HG03432 (cell line): ENCODE data around the gene ARFRP1.

Experiments used
- ATAC-seq: cut with Tn5 transposase; IDR thresholded peaks from one replicate; pipeline ENCODE4 v1.9.1; 2021; ENCODE audit warnings: mild to moderate bottlenecking, moderate library complexity; ENCODE audit not compliant: unreplicated experiment

Gene ARFRP1

DNA sequence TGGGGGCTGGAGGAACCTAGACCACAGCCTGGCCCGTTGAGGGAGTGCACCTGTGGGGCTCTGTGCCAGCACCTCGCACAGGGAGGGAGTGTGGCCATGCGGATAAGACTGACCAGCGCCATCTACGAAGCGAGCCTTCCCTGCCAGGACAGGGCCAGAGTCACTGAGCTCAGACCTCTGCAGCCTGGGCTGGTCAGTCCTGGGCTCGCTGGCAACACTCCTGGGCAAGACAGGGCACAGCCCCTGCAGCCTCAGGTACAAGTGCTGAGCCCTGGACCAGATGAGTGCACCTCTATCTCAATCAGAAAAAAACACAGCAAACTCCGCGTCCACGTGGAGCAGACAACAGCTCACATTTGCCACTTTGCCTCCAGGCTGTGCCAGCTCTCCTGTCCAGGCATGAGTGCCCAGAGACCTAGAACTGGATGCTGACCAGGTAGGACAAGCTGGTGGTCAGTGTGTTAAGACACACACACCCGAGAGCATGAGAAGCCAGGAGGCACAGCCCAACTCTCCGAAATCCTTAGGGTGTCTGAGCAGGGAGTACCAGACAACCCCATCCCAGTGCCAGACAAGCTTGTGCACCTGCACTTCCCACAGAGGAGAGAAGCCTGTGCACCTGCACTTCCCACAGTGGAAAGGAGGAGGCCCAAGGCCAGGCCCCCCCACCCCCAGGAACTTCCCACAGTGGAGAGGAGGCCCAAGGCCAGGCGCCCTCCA lies 4.9 kb downstream of the ARFRP1 start:
- ATAC-seq: no peak

DNA sequence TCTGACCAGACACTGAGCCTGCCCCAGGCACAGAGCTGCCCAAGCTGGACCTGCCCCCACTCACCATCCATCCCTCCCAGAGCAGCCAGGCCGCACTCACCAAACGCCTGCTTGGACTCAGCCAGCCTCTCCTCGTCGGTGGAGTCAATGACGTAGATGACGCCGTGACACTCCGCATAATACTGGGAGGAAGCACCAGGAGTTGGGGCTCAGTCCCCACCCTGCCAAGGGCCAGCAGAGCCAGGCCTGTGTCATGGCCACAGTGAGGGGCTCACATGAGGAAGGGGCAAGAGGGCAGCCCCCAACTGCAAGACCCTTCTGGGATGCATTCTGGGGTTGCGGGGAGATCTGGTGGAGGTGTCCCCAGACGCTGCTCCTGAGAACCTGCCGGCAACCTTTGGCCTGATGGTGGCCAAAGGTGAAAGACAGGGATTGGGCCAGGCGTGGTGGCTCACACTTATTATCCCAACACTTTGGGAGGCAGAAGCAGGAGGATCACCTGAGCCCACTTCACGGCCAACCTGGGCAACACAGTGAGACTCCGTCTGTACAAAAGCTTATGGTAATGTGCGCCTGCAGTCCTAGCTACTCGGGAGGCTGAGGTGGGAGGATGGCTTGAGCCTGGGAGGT lies 5.6 kb downstream of the ARFRP1 start:
- ATAC-seq: no peak

- ATAC-seq: no peak
These were observed 6.3 kb downstream of the ARFRP1 start for GRCh38 chr20:63701329-63702035.

DNA sequence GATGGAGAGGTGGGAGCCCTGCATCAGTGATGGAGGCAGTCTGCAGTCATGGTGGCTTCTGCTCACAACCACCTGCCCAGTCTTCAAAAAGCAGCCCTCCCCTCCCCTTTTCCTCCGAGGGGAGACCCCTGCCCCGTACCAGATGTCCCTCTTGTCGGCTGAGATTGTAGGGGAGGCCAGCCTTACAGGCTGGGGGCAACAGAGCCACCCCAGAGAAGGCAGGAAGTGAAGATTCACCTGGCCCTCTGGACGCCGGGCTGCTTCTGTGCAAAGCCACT lies 6.8 kb downstream of the ARFRP1 start:
- ATAC-seq: no peak

DNA sequence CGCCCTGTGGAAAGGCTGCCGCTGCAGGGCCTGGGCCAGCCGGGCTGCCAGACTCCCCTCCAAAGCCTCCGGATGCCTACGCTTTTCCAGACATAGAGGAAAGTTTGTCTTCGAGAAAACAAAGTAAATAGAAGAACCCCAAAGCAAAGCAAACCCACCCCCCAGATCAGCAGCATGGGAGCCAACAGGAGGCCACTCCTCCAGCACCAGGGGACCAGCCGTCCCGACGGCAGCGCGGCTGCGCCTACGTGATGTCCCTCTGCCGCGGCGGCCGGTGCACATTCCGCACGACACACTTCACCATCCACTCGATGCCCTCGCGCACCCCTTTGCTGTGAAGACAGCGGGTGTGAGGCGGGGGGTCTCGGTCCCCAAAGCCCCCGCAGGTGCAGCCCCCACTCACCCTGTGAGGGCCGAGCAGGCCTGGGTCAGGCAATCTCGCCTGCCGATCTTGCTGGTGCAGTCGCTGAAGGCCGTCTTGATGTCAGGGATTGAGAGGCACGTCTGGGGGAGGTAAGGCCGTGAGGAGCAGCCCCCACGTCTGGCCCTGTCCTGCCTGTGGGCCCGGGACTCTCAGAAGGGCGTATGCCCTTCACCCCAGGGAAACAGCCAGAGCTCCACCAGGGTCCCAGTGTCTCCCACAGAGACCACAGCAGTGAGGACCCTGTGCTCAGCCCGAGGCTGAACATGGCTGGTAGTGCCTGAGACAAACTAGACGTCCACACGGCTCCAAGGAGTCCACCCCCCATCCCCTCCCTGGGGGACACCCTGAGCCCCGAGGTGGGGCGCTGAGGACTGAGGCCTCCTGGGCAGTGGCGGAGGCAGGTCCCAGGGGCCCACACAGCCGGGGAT lies 7.4 kb downstream of the ARFRP1 start:
- no peak for ATAC-seq

DNA sequence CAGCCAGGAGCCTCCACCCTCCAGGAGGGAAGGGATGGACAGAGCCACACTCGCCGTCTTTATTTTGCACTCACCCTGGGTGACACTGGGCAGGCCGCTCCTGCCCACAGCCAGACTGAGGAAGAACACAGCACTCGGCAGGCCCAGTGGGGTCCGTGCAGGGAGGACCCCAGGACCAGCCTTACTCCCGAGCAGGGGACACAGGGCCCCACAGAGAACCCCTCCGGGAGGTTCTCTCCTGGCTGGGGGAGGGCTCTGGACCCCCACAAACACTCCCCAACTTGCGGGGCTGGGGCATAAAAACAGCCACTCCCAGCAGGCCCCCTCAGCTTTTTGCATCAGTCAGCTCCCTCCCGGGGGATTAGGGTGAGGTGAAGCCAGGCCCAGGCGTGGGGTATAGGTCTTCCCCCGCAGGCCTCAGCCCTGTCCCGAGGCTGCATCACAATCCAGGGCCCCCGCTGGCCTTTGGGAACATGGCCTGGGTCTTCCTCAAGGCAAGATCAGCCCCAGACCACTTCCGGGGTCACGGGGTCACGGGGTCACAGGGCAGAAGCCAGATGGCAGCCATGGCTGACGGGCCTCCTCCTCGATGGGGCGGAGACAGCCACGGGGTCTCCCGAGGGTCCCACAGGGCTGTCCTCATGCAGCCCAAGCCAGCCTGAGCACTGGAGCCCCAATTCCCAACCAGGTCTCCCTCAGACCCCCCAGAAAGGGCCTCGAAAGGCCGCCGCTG lies 8.1 kb downstream of the ARFRP1 start:
- no peak for ATAC-seq

DNA sequence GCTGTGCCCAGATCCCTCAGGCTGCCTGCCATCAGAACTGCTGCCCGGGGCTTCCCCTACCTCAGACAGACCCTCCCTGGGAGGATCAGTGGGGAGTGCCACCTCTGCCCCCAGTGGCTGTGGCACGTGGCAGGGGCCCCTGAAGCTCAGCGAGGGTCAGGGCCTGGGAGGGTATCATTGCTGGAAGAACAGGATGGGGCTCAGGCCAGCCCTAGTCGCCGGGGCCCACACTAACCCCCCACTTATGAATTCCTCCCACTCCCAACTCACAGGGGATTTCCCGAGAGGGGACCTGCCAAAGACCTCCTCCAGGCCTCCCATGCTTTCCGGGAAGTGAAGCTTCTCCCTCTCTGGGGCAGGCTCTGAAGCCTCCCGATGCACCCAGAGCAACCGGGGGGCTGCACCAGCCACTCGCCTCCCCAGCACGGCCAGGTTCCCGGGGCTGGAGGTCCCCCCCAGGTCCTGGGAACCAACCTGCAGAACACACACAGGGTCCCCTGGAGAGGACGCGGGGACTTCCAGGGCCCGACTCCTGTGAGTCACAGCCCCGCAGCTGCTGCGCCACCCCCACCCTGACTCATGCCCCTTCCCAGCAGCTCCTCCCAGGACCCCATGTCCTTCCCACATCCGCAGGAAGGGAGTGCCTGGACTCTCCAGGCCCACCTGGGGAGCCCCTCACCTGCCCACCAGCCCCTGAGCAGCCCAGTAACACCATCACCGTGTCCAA lies 8.9 kb downstream of the ARFRP1 start:
- ATAC-seq: no peak

- ATAC-seq: no peak
These were observed 9.8 kb downstream of the ARFRP1 start for GRCh38 chr20:63697868-63698545.

DNA sequence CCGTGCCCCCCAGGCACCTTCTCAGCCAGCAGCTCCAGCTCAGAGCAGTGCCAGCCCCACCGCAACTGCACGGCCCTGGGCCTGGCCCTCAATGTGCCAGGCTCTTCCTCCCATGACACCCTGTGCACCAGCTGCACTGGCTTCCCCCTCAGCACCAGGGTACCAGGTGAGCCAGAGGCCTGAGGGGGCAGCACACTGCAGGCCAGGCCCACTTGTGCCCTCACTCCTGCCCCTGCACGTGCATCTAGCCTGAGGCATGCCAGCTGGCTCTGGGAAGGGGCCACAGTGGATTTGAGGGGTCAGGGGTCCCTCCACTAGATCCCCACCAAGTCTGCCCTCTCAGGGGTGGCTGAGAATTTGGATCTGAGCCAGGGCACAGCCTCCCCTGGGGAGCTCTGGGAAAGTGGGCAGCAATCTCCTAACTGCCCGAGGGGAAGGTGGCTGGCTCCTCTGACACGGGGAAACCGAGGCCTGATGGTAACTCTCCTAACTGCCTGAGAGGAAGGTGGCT lies 10.4 kb downstream of the ARFRP1 start:
- ATAC-seq: no peak

DNA sequence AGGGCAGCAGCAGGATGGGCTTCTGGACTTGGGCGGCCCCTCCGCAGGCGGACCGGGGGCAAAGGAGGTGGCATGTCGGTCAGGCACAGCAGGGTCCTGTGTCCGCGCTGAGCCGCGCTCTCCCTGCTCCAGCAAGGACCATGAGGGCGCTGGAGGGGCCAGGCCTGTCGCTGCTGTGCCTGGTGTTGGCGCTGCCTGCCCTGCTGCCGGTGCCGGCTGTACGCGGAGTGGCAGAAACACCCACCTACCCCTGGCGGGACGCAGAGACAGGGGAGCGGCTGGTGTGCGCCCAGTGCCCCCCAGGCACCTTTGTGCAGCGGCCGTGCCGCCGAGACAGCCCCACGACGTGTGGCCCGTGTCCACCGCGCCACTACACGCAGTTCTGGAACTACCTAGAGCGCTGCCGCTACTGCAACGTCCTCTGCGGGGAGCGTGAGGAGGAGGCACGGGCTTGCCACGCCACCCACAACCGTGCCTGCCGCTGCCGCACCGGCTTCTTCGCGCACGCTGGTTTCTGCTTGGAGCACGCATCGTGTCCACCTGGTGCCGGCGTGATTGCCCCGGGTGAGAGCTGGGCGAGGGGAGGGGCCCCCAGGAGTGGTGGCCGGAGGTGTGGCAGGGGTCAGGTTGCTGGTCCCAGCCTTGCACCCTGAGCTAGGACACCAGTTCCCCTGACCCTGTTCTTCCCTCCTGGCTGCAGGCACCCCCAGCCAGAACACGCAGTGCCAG lies 11.0 kb downstream of the ARFRP1 start, which contains the start of gene TNFRSF6B:
TSS of gene TNFRSF6B (plus strand) at position 25 of the 729 bp plus-strand sequence. CDS start at position 141, 116 bp downstream.
- ATAC-seq: no peak

DNA sequence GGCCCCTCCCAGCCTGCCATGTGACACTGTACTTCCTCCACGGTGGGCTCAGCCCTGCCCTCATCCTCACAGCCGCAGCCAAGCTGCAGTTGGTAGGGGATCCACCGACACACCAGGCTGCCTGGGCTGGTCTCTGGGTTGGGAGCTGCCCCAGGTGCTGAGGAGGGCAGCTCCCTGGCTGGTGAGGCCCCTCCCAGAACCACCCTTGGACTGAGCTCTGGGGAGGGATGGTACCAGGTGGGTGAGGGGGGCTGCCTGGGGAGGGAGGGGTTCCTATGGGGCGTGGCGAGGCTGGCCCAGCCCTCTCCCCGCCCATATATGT lies 11.5 kb downstream of the ARFRP1 start:
- ATAC-seq: no peak

- ATAC-seq: no peak
These were observed 12.1 kb downstream of the ARFRP1 start for GRCh38 chr20:63695424-63696305.

DNA sequence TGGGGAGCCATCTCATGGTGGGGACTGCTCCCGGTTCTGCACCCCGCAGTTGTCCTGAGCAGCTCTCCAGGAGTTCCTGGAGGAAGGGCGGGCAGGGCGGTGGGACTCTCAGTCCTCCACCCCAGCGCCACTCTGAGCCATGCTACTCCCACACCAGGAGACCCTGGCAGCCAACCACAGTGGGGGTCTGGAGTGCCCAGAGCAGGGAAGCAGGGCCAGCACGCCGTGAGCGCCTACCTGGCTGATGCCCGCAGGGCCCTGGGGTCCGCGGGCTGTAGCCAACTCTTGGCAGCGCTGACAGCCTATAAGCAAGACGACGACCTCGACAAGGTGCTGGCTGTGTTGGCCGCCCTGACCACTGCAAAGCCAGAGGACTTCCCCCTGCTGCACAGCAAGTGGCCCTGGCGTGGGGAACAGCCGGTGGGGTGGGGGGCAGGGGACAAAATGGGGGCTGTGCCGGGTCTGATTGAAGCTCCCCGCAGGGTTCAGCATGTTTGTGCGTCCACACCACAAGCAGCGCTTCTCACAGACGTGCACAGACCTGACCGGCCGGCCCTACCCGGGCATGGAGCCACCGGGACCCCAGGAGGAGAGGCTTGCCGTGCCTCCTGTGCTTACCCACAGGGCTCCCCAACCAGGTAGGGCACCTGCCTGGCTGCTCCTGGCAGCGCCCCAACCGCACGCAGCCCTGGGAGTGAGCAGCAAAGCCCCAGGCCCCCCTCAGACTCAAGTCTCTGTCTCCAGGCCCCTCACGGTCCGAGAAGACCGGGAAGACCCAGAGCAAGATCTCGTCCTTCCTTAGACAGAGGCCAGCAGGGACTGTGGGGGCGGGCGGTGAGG lies 13.0 kb downstream of the ARFRP1 start:
- no peak for ATAC-seq

DNA sequence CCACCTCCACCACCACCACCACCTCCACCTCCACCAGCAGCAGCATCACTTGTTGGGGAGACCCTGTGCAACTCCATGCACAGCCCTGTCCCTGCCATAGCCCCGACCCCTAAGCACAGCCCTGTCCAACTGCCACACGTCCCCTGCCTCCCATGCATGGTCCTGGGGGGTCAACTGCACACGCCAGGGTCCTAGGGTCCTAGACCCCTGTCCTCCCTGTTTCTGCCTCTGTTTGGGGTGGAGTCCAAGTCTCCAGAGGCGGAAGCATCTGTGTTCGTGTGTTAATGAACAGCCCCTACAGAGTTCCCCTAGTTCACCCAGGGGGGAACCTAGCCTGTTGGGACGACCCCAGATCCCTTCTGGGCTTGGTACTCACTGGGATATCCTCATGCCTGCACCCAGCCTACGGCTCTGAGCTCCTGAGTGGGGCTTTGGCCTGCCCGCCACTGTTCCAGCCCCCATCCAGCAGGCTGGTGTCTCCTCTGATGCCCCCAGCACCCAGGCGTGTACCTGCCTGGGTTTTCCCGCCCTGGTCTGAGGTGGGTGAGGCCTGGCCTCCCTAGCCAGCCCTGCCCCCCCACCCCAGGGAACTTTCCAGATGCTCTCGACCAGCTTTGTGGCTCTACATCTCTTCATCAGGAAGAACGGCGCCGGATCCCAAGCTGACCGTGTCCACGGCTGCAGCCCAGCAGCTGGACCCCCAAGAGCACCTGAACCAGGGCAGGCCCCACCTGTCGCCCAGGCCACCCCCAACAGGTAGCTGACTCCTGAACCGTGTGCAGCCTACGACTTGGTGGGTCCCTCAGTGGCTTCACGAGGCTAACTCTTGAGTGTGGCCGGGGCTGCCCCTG lies 13.8 kb downstream of the ARFRP1 start:
- no peak for ATAC-seq

GRCh38 chr20:63693083-63693732 lies 14.6 kb downstream of the ARFRP1 start:
- no peak for ATAC-seq
